Stimulated activated CD4-positive, alpha-beta T cell treated with anti-CD3 and anti-CD28 coated beads, Interleukin-4, amount 100 ng/mL, for 48 hours (primary cell): Measurements from ENCODE around the gene S100A6.
"Not testable (repeated sequence)": the region's sequence is repeated elsewhere in the genome, so short reads cannot be mapped to it uniquely, and the experiment has no call there.

ENCODE experiments used
- DNase-seq, 2 donors: peaks; one replicate each; pipeline ENCODE4 v3.0.0-alpha.2; 2020; ENCODE audit warnings: low read depth in 2 of 2

S100A6 gene

GRCh38 chr1:153535242-153536011 lies at the start of gene S100A6:
S100A6 (minus strand) TSS chr1:153535991; CDS start chr1:153535339, 652 bp downstream.
- DNase-seq: peak in 1 of 2 donors; percentile 37

- no peak for DNase-seq
These were observed 49.2 kb upstream of the S100A6 start for GRCh38 chr1:153585006-153585405.

- no peak for DNase-seq
These were observed 48.2 kb upstream of the S100A6 start for GRCh38 chr1:153583976-153584375.

- not testable (repeated sequence) for DNase-seq
These were observed 47.7 kb upstream of the S100A6 start for GRCh38 chr1:153583514-153583913.

GRCh38 chr1:153582836-153583235 lies 47.0 kb upstream of the S100A6 start:
- DNase-seq: not testable (repeated sequence)

GRCh38 chr1:153578936-153579335 lies 43.1 kb upstream of the S100A6 start:
- DNase-seq: no peak

- no peak for DNase-seq
These were observed 42.7 kb upstream of the S100A6 start for GRCh38 chr1:153578490-153578889.

- DNase-seq: no peak
These were observed 41.8 kb upstream of the S100A6 start for GRCh38 chr1:153577624-153578051.

- DNase-seq: no peak
These were observed 41.3 kb upstream of the S100A6 start for GRCh38 chr1:153577138-153577537.

- DNase-seq: not testable (repeated sequence)
These were observed 39.7 kb upstream of the S100A6 start for GRCh38 chr1:153575497-153575896.

GRCh38 chr1:153575081-153575491 lies 39.3 kb upstream of the S100A6 start:
- DNase-seq: not testable (repeated sequence)

GRCh38 chr1:153573351-153573750 lies 37.6 kb upstream of the S100A6 start:
- no peak for DNase-seq

- peak; percentile 52 to 68 for DNase-seq
These were observed 36.8 kb upstream of the S100A6 start for GRCh38 chr1:153572569-153573015.

GRCh38 chr1:153571706-153572105 lies 35.9 kb upstream of the S100A6 start:
- no peak for DNase-seq

GRCh38 chr1:153570874-153571273 lies 35.1 kb upstream of the S100A6 start:
- no peak for DNase-seq

GRCh38 chr1:153569465-153569864 lies 33.7 kb upstream of the S100A6 start:
- DNase-seq: no peak

GRCh38 chr1:153568367-153569099 lies 32.7 kb upstream of the S100A6 start:
- peak; percentile 82 for DNase-seq

GRCh38 chr1:153567621-153568366 lies 32.0 kb upstream of the S100A6 start:
- peak; percentile 51 to 60 for DNase-seq

GRCh38 chr1:153566414-153567371 lies 30.9 kb upstream of the S100A6 start:
- DNase-seq: peak; percentile 81 to 89

- DNase-seq: peak; percentile 49 to 60
These were observed 30.0 kb upstream of the S100A6 start, which contains the start of gene S100A2 for GRCh38 chr1:153565529-153566374. S100A2 (minus strand) TSS chr1:153565844; CDS start chr1:153563877, 1,967 bp downstream.
